HepG2 (cell line): ENCODE data around the gene TRPT1. TPM values are rescaled to one million over a fixed set of nuclear protein-coding genes. Genes with fewer than 3 reads are reported as not detected.

Source experiments
- BRD4 ChIP-seq: sonication (generic); formaldehyde crosslinking; IDR thresholded peaks from 2 replicates; pipeline ENCODE4 v1.4.0; 2020; ENCODE audit warnings: missing genetic modification reagents
- CBFB ChIP-seq: sonication (generic); formaldehyde crosslinking; IDR thresholded peaks from 2 replicates; pipeline ENCODE4 v1.4.0; 2020; ENCODE audit warnings: missing genetic modification reagents
- HHEX ChIP-seq: IDR thresholded peaks from 2 replicates; pipeline ENCODE4 v1.6.1; 2016; ENCODE audit warnings: control low read depth
- NBN ChIP-seq: fragments of 450-650 bp; conservative IDR thresholded peaks from 2 replicates; pipeline ENCODE4 v1.6.1; 2017
- NFE2 ChIP-seq: sonication (generic); formaldehyde crosslinking; IDR thresholded peaks from 2 replicates; pipeline ENCODE4 v1.4.0; 2020; ENCODE audit warnings: missing genetic modification reagents
- POLR2AphosphoS2 ChIP-seq: IDR thresholded peaks from 2 replicates; pipeline ENCODE4 v1.6.1; 2011; ENCODE audit warnings: low read depth, low read length, improper control_type of control experiment
- SOX13 ChIP-seq, 3 experiments: fragments of 450-650 bp in 1 of 3; sonication (generic) in 1 of 3; formaldehyde crosslinking in 1 of 3; IDR thresholded peaks in 2 of 3; conservative IDR thresholded peaks in 1 of 3; 2 replicates each; pipeline versions ENCODE4 v1.5.0 to v1.6.1; 2016 to 2020; ENCODE audit warnings: antibody characterized with exemption in 1 of 3, mild to moderate bottlenecking in 1 of 3, missing compliant biosample characterization in 1 of 3, missing genetic modification reagents in 1 of 3, moderate library complexity in 1 of 3
- STAG1 ChIP-seq: sonication (generic); formaldehyde crosslinking; IDR thresholded peaks from 2 replicates; pipeline ENCODE4 v1.4.0; 2020; ENCODE audit warnings: missing genetic modification reagents
- TBP ChIP-seq: sonication (generic); formaldehyde crosslinking; IDR thresholded peaks from 2 replicates; pipeline ENCODE4 v1.5.0; 2020; ENCODE audit warnings: missing genetic modification reagents
- TMF1 ChIP-seq: sonication (generic); formaldehyde crosslinking; IDR thresholded peaks from 2 replicates; pipeline ENCODE4 v1.8.1; 2022; ENCODE audit warnings: low read depth, missing genetic modification reagents
- ZBTB3 ChIP-seq: sonication (generic); formaldehyde crosslinking; IDR thresholded peaks from 2 replicates; pipeline ENCODE4 v1.4.0; 2020; ENCODE audit warnings: low read depth, mild to moderate bottlenecking, moderate library complexity, missing genetic modification reagents, borderline replicate concordance
- ZNF451 ChIP-seq: sonication (generic); formaldehyde crosslinking; IDR thresholded peaks from 2 replicates; pipeline ENCODE4 v1.5.0; 2020; ENCODE audit warnings: mild to moderate bottlenecking, missing genetic modification reagents
- ZNF547 ChIP-seq: sonication (generic); formaldehyde crosslinking; IDR thresholded peaks from 2 replicates; pipeline ENCODE4 v1.5.1; 2020; ENCODE audit warnings: mild to moderate bottlenecking, missing genetic modification reagents
- polyA plus RNA-seq, 8 experiments: library from polyadenylated mRNA; depleted of rRNA in 3 of 8; stranded (reverse) in 7 of 8; unstranded in 1 of 8; fragments of >200 nt; fragmentation: Illumina TruSeq in 4 of 8; extraction: Trizol in 4 of 8; gene quantifications; 2 replicates each; pipeline versions ENCODE4 v1.2.1 to v1.2.3, GENCODE V29; 2011 to 2016; ENCODE audit warnings: low read depth in 4 of 8, missing spikeins in 1 of 8, mixed read lengths in 1 of 8; ENCODE audit not compliant: insufficient read depth in 1 of 8
- total RNA-seq, 5 experiments: library from RNA; depleted of rRNA; stranded (reverse); fragments of >200 nt; fragmentation: Illumina TruSeq; extraction: Trizol; gene quantifications; 2 replicates each; pipeline ENCODE4 v1.2.3, GENCODE V29; 2016; ENCODE audit warnings: low read depth in 1 of 5
- TF ChIP-seq, protein P1 (sequence below): sonication (generic); formaldehyde crosslinking; IDR thresholded peaks from 2 replicates; pipeline ENCODE4 v1.5.0; 2020; ENCODE audit warnings: mild to moderate bottlenecking, missing genetic modification reagents, borderline replicate concordance
- TF ChIP-seq, protein P2 (sequence below): IDR thresholded peaks from 2 replicates; pipeline ENCODE4 v1.6.1; 2012; ENCODE audit warnings: inconsistent platforms
- TF ChIP-seq, protein P3 (sequence below): sonication (generic); formaldehyde crosslinking; IDR thresholded peaks from 2 replicates; pipeline ENCODE4 v1.5.0; 2020; ENCODE audit warnings: mild to moderate bottlenecking, missing genetic modification reagents
- TF ChIP-seq, protein P4 (sequence below): sonication (generic); formaldehyde crosslinking; IDR thresholded peaks from 2 replicates; pipeline ENCODE4 v1.4.0; 2020; ENCODE audit warnings: mild to moderate bottlenecking, missing genetic modification reagents
- TF ChIP-seq, protein P5 (sequence below): sonication (generic); formaldehyde crosslinking; IDR thresholded peaks from 2 replicates; pipeline ENCODE4 v1.5.0; 2020; ENCODE audit warnings: missing genetic modification reagents

Gene TRPT1
- total and polyA plus RNA-seq, 2 of the 13 experiments (the other 11 are each of a cell fraction or from before 2014, with no cell fraction given): 24.8 to 40.7 TPM

DNA sequence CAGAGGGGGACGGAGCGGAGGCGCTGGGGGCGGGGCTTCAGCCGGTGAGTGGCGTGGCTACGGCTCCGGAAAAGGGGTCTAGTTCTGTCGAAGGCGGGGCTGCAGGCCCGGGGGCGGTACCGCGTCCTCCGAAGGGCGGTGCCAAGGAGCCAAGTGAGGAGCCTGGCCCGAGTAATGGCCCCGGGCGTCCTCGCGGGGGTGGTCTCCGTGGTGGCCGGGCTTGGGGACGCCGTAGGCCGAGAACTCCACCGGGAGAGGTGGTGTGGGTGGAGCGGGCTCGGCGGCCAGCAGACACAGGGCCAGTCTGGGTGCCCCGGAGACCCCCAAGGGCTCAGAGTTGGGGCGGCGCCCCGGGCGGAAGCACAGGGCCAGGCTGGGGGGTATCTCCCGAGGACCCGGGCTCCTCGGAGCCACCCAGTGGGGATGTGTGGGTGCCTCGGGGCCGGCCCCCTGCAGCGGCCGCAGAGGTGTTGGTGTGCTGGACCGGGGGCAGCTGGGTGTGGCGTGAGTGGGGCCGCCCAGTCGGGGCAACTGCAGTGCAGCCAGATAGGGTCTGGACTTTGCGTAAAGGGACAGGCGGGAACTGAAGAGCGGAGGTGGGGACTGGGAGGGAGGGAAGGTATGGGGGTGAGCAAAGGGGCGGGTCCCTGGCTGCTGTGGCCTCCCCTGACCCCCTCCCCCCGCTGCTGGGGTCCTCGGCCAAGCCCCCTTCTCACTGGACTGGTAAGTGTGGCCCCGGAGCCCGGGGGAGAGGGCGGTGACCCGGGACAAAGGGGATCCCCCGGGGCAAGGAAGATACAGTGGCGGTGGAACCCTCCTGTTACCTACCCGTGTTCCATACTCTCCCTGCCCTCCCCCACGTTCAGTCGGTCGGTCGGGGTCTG lies 15.7 kb upstream of the TRPT1 start (continued):
- TF ChIP-seq, protein P1, sequence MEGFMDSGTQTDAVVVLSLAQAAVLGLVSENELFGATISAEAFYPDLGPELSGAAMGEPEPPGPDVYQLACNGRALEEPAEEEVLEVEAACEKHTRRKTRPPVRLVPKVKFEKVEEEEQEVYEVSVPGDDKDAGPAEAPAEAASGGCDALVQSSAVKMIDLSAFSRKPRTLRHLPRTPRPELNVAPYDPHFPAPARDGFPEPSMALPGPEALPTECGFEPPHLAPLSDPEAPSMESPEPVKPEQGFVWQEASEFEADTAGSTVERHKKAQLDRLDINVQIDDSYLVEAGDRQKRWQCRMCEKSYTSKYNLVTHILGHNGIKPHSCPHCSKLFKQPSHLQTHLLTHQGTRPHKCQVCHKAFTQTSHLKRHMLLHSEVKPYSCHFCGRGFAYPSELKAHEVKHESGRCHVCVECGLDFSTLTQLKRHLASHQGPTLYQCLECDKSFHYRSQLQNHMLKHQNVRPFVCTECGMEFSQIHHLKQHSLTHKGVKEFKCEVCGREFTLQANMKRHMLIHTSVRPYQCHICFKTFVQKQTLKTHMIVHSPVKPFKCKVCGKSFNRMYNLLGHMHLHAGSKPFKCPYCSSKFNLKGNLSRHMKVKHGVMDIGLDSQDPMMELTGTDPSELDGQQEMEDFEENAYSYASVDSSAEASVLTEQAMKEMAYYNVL (CRISPR knock-in tag): no peak; the same call in 1 of the 2 replicates
- TF ChIP-seq ZBTB3 (CRISPR knock-in tag): no peak
- TF ChIP-seq, protein P2, sequence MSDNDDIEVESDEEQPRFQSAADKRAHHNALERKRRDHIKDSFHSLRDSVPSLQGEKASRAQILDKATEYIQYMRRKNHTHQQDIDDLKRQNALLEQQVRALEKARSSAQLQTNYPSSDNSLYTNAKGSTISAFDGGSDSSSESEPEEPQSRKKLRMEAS: no peak; the same call in 1 of the 2 replicates
- TF ChIP-seq SOX13 (IDR thresholded peaks at IDR 0.05): no peak
- TF ChIP-seq SOX13 (CRISPR knock-in tag; conservative IDR thresholded peaks at IDR 0.05 in 1 of 2, IDR thresholded peaks at IDR 0.05 in 1 of 2): no peak
- no peak for TF ChIP-seq NFE2 (CRISPR knock-in tag)
- no peak for TF ChIP-seq BRD4 (CRISPR knock-in tag)
- TF ChIP-seq, protein P3, sequence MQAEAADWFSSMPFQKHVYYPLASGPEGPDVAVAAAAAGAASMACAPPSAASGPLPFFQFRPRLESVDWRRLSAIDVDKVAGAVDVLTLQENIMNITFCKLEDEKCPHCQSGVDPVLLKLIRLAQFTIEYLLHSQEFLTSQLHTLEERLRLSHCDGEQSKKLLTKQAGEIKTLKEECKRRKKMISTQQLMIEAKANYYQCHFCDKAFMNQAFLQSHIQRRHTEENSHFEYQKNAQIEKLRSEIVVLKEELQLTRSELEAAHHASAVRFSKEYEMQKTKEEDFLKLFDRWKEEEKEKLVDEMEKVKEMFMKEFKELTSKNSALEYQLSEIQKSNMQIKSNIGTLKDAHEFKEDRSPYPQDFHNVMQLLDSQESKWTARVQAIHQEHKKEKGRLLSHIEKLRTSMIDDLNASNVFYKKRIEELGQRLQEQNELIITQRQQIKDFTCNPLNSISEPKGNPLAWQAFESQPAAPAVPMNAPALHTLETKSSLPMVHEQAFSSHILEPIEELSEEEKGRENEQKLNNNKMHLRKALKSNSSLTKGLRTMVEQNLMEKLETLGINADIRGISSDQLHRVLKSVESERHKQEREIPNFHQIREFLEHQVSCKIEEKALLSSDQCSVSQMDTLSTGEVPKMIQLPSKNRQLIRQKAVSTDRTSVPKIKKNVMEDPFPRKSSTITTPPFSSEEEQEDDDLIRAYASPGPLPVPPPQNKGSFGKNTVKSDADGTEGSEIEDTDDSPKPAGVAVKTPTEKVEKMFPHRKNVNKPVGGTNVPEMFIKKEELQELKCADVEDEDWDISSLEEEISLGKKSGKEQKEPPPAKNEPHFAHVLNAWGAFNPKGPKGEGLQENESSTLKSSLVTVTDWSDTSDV (CRISPR knock-in tag): no peak; the same call in 1 of the 2 replicates
- TF ChIP-seq, protein P4, sequence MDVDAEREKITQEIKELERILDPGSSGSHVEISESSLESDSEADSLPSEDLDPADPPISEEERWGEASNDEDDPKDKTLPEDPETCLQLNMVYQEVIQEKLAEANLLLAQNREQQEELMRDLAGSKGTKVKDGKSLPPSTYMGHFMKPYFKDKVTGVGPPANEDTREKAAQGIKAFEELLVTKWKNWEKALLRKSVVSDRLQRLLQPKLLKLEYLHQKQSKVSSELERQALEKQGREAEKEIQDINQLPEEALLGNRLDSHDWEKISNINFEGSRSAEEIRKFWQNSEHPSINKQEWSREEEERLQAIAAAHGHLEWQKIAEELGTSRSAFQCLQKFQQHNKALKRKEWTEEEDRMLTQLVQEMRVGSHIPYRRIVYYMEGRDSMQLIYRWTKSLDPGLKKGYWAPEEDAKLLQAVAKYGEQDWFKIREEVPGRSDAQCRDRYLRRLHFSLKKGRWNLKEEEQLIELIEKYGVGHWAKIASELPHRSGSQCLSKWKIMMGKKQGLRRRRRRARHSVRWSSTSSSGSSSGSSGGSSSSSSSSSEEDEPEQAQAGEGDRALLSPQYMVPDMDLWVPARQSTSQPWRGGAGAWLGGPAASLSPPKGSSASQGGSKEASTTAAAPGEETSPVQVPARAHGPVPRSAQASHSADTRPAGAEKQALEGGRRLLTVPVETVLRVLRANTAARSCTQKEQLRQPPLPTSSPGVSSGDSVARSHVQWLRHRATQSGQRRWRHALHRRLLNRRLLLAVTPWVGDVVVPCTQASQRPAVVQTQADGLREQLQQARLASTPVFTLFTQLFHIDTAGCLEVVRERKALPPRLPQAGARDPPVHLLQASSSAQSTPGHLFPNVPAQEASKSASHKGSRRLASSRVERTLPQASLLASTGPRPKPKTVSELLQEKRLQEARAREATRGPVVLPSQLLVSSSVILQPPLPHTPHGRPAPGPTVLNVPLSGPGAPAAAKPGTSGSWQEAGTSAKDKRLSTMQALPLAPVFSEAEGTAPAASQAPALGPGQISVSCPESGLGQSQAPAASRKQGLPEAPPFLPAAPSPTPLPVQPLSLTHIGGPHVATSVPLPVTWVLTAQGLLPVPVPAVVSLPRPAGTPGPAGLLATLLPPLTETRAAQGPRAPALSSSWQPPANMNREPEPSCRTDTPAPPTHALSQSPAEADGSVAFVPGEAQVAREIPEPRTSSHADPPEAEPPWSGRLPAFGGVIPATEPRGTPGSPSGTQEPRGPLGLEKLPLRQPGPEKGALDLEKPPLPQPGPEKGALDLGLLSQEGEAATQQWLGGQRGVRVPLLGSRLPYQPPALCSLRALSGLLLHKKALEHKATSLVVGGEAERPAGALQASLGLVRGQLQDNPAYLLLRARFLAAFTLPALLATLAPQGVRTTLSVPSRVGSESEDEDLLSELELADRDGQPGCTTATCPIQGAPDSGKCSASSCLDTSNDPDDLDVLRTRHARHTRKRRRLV (CRISPR knock-in tag): no peak
- TF ChIP-seq HHEX (CRISPR knock-in tag): no peak
- TF ChIP-seq TBP (CRISPR knock-in tag): no peak
- no peak; the same call in 1 of the 2 replicates for TF ChIP-seq ZNF547 (CRISPR knock-in tag)
- 0 out of 2 replicates have a peak, but pooled peaks have one; percentile 8 for TF ChIP-seq TMF1
- TF ChIP-seq ZNF451 (CRISPR knock-in tag): no peak
- TF ChIP-seq, protein P5, sequence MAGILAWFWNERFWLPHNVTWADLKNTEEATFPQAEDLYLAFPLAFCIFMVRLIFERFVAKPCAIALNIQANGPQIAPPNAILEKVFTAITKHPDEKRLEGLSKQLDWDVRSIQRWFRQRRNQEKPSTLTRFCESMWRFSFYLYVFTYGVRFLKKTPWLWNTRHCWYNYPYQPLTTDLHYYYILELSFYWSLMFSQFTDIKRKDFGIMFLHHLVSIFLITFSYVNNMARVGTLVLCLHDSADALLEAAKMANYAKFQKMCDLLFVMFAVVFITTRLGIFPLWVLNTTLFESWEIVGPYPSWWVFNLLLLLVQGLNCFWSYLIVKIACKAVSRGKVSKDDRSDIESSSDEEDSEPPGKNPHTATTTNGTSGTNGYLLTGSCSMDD (CRISPR knock-in tag): no peak
- TF ChIP-seq NBN: no peak
- TF ChIP-seq POLR2AphosphoS2: no peak
- TF ChIP-seq STAG1: no peak
- 0 out of 2 replicates have a peak, but pooled peaks have one; percentile 27 for TF ChIP-seq CBFB (CRISPR knock-in tag)
